Body of pancreas (tissue), 4 donors: Measurements from ENCODE around the gene RPS28.

ENCODE experiments used
- CTCF ChIP-seq, 7 experiments: fragments of 450-650 bp in 4 of 7; fragments of 200-600 bp in 3 of 7; sonication (generic) in 3 of 7; IDR thresholded peaks; one replicate each; pipeline ENCODE4 v1.5.1; 2016 to 2019; ENCODE audit warnings: antibody characterized with exemption in 7 of 7
- POLR2A ChIP-seq, 3 donors: fragments of 450-650 bp; IDR thresholded peaks; one replicate each; pipeline ENCODE4 v1.6.1; 2016; ENCODE audit warnings: antibody characterized with exemption in 3 of 3, mild to moderate bottlenecking in 2 of 3

- no peak for TF ChIP-seq CTCF (IDR thresholded peaks at IDR 0.05)
- no peak for TF ChIP-seq POLR2A (IDR thresholded peaks at IDR 0.05)
Measured at GRCh38 chr19:8336660-8337059, 15.4 kb downstream of the RPS28 start.
